Mesenteric fat pad (tissue), 1 donor: Measurements from ENCODE around the gene SLC35C1. TPM values are rescaled to one million over a fixed set of nuclear protein-coding genes. Genes with fewer than 3 reads are reported as not detected.

Experiments
- DNase-seq: peaks from one replicate; pipeline ENCODE4 v3.0.0-alpha.2; 2020; ENCODE audit warnings: low spot score
- total RNA-seq: library from RNA; stranded (reverse); fragmentation: NEBNext Ultra II Directional; extraction: Animal tissue kit (Norgen Biotek cat#: 25700); gene quantifications from one replicate; pipeline ENCODE4 v1.2.1, GENCODE V29; 2021
- donor health status: DM: yes; HTN: yes; CAD: no.

The SLC35C1 gene
- total RNA-seq, 1 donor from 2014 or later = 81.0 TPM

DNA sequence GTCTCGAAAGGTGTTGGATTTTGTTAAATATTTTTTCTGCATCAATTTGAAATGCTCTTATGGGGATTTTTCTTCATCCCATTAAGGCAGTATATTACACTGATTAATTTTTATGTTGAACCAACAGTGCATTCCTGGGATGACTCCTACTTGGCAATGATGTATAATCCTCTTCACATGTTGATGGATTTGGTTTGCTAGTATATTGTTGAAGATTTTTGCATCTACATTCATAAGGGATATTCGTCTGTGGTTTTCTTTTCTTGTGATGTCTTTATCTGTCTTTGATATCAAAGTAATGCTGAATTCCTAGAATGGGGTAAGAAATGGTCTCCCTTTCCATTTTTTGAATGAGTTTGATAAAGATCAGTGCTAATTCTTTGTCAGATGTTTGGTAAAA is 18.7 kb upstream of the SLC35C1 start:
- no peak for DNase-seq

DNA sequence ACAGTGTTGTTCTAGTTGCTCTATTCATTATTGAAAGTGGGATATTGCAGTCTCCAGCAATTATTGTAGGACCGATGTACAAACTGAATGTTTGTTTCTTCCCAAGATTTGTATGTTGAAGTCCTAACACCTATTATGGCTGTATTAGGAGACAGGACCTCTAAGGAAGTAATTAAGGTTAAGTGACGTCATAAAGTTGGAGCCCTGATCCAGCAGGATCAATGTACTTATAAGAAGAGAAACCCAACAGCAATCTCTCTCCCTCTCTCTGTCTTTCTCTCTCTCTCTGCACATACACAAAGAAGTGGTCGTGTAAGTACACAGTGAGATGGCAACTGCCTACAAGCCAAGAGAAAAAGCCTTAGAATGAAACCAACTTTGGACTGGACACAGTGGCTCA is 16.1 kb upstream of the SLC35C1 start:
- no peak for DNase-seq

DNA sequence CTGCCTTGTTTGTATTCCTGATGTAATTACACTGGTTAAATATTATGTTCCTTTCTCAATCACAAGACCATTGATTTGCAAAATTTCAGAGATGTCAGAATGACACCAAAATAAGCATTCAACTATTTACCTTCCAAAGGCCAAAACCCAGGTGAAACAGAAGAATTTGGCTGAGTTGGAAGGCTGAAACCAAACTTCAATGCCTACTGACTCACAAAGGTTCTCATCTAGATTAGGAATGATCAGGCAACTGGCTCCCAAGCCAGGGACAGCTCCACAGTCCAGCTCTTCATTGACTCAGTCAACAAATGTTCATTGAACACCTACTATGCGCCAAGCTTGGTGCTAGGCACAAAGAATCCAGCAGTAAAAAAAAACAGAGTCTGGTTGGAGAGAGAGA is 13.4 kb upstream of the SLC35C1 start:
- no peak for DNase-seq

DNA sequence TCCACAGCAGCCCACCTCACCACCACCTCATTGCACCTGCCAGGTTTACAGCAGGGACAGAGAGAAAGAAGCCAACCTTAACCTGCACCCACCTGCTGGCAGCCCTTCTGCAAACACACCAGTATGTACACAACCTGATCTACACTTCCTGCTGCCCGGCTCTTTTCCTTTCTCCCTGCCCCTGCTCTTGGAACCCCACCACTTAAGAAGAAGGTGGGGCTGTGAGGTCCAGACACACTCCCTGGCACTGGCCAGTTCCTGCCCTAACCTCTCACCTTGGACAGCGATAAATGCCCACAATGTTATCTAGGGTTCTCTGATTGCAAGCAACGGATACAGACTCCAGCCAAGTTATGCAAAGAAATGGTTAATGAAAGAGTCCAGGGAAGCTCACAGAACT is 10.8 kb upstream of the SLC35C1 start:
- peak; percentile 59 for DNase-seq

DNA sequence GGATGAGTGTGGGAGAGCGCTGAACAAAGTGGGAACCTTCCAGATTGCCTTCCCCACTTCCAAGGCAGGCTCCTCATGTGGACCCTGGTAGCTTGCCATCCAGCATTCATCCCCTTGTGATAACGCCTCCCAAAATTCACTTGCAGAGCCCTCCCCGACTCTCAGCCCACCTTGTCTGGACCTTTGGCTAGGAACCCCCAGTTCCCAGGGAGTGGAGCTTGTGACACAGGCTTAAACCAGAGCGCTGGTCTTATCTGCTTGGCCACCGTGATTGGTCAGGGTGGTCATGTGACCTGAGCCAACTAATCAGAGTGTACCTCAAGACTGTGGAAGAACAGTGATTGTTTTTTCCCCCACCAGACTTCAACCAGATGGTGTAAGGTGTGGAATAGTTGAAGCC is 9.6 kb upstream of the SLC35C1 start:
- DNase-seq = peak; percentile 76

DNA sequence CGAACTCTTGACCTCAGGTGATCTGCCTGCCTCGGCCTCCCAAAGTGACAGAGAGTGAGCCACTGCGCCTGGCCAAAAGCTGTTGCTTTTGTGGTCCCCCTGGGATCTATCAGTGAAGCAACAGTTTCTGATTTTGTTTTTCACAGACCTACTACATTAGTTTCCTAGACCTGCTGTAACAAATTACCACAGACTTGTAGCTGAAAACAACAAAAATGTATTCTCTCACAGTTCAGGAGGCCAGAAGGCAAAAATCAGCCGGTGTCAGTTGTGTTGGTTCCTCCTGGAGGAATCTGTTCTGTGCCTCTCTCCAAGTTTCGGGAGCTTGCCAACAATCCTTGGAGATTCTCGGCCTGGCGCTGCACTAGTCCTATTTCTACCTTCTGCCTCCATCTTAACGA is 8.5 kb upstream of the SLC35C1 start:
- DNase-seq = peak; percentile 47

DNA sequence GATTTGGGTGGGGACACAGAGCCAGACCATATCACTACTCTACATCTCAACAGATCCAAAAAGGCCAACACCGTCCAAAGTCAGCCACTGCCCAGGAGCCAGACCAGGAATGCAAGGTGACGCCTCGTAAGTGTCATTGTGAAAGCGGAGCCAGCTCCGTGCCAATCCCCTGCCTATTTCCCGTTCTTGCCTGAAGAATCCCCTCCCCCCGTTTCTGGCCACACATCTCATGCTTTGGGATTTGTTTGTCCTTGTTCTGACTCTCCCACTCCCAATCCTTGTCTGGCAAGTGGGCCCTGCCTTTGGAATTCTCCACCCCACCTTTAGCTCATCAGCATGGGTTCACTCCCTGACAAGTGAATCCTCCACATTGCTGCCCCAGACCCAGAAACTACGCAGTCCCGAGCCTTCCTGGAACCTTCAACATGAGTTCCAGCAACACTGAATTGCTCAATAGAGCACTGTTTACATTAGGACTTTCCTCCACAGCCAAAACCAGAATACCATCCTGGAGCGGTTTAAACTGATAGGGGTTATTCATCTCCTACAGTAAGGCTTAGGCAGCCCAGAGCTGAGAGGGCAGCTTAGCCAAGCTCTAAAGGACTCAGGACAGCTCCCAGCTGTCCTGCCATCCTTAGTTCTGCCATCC is 6.0 kb upstream of the SLC35C1 start:
- DNase-seq = peak; percentile 84

DNA sequence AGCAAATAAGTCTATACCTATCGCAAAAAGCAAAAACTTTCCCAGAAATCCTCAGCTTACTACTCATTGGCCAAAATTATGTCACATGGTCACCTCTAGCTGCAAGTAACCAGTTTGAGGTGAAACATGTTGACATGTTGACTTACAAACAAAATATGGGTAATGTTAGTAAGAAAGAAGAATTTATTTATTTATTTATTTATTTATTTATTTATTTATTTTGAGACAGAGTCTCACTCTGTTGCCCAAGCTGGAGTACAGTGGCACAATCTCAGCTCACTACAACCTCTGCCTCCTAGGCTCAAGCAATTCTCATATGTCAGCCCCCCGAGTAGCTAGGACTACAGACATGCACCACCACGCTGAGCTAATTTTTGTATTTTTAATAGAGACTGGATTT is 5.4 kb upstream of the SLC35C1 start:
- DNase-seq = peak; percentile 14

DNA sequence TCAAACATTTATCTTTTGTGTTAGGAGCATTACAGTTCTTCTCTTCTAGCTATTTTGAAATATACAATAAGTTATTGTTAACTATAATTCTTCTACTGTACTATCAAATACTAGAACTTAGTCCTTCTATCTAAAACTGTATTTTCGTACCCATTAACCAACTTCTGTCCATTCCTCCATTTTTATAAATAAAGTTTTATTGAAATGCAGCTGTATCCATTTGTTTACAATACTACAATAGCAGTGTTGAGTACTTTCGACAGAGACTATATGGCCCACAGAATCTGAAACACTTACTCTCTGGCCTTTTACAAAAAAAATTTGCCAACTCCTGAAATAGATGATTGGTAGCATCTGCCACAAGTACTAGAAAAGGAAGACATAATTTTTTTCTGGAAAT is 4.7 kb upstream of the SLC35C1 start:
- no peak for DNase-seq

DNA sequence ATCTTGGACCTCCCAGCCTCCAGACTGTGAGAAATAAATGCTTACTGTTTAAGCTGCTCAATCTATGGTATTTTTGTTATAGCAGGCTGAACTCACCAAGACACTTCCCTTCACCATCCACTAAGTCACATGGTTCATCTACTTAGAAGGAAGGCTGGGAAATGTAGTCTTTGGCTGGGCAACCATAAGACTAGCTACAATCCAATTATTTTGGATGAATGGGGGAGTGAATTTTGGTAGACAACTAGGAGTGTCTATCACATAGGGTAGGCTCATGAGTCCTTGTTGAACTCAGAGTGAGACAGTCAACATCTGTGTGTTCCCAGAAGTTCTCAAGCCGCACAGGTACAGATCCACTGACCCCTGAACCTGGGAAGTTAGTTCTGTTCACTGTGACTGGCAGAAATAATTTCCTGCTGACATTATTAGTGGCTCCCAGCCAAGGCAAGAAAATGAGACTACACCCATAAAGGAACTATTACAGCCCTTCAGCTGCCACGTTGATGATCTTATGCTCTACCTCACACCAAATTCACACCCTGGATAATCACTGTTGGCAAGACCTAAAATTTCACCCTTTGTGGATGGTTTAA is 3.1 kb upstream of the SLC35C1 start:
- peak; percentile 22 for DNase-seq

DNA sequence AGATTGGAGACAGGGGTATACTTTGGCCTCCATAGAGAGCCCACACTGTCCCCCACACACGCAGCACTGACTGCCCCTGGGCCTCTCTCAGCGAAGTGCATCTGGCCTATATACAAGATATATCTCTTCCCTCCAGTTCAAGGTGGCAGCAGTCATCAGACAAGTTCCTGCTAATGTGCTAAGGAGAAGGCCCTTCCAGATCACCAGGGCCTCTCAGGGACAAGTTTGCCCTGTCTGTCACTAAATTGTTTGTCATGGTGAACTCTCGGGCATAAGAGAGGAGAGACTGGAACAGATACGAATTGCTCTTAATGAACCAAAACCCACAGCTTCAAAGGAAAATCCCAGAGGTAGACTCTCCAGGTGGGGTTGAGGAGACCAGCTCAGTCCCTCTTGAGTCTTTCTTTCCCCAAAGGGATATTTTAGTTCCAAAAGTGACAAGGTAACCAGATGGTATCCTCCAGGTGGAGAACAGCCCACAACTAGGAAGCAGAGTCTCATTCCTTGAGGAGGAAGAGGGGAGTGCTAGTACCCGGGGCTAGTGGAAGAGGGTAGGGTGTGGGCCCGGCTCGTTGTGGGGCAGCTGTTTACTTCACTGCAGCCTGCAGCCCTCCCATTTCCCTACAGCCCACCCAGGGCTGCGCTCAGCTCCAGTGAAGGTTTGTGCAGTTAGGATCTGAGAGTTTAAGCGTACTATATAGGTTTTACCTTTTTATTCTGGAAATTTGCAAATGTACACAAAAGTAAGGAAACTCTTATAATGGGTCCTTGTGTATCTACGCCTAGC is 2.2 kb upstream of the SLC35C1 start:
- DNase-seq = peak; percentile 67

DNA sequence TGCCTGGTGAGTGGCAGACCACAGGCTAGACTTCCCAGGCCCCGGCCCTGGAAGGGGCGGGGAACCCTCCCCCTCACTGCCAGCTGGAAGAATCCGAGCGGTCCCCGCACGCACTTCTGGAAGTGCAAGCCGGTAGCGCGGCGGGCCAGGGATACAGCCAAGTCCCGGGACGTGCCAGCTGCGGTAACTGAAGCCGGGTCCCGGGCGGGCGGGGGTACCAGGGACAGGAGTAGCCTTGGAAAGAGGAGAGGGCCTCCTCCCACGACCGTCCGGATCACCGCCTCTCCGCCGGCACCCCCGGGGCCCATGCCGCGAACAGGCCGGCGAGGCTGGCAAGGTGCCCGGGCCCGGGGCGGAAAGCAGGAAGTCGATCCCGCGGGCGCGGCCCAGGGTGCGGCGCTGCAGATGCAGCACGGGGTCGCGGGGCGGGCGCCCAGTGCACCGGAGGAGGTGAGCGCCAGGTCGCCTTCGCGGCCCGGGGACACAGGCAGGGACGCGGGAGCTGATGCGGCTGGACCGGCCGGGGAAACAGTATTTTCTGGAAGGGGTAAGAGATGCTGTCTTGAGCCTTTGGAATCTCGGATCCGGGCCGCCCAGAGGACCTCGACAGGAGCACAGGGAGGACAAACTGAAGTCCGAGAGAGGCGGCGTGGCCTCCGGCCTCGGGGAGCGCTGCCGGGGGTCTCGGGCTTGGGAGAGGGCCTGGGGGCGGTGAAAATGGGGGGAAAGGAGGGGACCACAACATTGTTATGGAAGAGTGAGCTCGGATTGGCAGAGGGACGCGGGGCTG is 783 bp upstream of the SLC35C1 start:
- DNase-seq = peak; percentile 97

DNA sequence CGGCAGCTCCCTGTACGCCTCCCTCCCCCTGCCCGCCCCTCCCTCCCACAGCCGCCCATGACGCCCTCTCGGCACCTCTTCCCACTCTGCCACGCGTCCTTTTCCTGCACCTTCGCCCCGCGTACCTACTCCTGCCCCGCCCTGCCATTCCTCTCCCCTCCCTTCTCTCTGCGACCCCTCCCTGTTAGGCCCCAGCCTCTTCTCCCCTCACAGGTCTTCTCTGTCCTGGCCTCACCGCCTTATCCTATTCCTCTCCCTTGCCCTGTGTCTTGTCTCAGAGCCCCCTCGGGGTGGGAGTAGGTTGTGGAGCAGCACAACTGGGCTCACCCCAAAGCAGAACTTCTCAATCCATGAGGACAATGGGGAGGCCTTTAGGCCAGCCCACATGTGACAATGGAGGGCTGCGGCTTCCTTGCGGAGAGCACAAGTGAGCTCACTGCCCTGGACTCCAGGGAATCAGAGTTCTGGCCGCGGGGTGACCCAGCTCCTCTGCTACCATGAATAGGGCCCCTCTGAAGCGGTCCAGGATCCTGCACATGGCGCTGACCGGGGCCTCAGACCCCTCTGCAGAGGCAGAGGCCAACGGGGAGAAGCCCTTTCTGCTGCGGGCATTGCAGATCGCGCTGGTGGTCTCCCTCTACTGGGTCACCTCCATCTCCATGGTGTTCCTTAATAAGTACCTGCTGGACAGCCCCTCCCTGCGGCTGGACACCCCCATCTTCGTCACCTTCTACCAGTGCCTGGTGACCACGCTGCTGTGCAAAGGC is 539 bp downstream of the SLC35C1 start:
- DNase-seq = peak; percentile 89

DNA sequence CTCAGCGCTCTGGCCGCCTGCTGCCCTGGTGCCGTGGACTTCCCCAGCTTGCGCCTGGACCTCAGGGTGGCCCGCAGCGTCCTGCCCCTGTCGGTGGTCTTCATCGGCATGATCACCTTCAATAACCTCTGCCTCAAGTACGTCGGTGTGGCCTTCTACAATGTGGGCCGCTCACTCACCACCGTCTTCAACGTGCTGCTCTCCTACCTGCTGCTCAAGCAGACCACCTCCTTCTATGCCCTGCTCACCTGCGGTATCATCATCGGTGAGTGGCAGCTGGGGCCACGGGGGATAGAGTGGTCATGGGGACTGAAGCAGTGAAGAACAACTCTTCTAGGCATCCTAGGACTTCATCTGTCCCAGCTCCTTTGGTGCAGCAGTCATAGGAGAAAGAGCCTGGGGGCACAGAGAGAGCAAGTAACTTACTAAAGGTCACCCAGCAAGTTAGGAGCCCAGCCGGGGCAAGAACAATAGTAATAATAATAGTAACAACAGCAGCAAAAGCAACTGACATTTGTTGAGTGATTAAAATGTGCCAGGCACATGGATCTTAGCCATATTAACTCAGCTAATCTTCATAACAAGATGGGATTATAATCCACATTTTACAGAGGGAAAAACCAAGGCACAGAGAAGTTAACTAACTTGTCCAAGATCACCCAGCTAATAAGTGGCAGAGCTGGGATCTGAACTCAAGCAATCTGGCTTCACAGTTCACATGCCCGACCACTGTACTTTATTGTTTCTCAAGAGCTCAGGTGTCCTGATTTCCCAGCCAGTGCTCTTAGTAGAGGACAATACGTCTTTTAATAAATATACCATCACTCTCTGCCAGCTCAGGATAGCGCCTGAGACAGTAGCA is 1.4 kb downstream of the SLC35C1 start:
- peak; percentile 8 for DNase-seq

DNA sequence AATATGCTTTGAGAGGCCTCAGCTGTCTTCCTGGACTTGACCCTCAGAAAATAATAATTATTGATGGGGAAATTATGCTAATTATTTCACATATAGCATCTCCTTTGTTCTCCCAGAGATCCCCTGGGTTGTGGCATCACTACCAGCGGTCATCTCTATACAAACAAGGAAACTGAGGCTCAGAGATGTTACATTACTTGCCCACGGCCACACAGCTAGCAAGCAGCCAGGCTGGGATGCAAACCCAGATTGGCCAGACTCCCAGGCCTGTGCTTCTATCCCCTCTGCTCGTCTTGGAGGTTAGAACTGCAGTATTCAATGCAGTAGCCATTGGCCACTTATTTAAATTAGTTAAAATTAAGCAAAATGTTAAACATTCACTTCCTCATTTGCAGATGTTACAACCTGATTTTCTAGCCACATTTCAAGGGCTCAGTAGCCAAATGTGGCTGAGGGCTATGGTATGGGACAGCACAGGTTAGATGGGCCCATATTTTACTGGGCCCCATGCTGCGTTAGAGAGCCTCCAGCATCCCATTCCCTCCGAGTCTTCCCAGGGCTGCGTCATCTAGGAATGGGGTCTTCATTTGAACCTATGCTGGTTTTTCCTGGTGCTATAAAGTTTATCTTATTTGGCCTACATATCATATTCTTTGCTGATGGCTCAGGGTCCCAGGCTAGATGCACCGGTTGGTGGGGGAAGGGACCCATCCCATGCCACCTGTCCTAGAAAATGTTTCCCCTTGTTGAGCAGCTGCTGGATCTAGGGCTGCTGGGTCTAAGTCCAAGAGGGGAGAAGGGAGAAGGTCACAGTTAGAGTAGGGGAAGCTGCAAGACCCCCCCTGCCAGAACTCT is 2.2 kb downstream of the SLC35C1 start:
- peak; percentile 53 for DNase-seq

DNA sequence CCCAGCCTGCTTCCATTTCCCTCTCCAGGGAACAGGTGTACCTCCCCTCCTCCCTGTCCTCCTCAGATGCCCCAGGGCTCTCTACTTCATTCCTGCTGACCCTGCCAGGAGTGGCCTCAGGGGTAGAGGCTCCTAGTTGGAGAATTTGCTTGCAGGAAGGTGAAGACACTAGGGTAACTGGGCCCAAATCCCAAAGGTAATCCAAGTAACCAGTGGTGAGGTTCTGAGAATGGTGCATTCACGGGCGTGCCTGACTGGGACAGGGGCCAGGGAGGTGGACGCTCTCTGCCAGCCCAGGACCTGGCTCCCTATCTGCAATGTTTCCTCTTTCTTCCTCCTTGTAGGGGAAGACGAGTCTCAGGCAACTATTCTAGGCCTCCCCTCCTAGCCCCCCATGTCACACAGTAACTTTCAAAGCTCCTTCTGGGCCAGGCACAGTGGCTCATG is 2.9 kb downstream of the SLC35C1 start:
- DNase-seq = peak; percentile 85

DNA sequence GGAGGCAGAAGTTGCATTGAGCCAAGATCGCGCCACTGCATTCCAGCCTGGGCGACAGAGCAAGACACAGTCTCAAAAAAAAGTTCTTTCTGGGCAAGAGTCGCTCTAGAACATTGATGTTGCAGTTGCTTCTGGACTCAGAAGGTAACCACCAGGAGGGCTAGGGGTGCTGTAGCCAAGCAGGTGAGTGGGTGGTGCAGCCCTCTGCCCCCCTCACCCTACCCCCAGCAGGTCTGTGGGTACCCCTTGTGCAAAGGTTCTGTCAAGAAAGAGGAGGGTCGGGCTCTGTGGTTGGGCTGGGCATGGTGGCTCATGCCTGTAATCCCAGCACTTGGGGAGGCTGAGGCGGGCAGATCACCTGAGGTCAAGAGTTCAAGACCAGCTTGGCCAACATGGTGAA is 3.5 kb downstream of the SLC35C1 start:
- peak; percentile 74 for DNase-seq

DNA sequence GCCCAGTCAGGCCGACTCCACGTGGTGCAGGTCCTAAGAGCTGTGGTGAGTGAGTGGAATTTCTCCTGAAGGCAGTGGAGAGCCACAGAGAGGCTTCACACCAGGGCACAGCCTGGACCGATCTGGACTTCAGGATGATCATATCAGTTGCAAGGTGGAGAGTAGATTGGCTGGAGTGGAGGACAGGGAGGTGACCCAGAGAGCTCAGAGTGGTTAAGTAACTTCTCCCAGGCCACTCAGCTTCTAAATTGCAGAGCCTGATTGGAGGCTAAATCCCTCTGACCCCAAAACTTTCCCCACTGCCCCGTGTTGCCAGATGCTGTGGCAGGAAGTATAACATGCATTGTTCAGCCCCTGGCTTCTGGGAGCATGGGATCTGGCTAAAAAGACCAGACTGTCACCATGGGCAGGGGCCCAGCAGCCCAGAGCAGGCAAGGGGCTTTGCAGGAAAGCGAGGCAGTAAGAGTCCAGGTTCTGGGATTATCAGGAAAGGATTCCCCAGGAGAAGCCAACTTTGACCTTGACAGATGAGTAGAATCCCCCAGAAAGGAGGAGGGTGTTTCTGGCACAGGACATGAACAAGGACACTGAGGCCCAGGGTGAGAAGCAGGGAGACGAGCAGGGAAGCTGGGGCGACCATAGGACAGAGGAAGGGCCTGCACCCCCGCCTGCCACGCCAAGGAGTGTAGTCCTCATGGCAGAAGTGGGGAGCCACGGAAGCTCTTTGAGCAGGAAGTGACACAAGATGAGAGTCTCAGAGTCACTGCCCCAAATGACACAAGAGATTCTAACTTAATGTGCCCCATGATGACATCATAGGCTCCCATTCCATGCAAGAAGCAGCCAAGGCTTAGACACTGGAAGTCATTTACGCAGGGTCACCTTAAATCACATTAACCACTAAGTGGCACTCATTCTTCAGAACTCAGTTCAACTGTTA is 4.8 kb downstream of the SLC35C1 start:
- peak; percentile 59 for DNase-seq
